GM12874 (cell line): Measurements from ENCODE around the gene CPXM2.

Experiments
- CTCF ChIP-seq: IDR thresholded peaks from 2 replicates; pipeline ENCODE4 v1.5.1; 2011; ENCODE audit warnings: low read depth, mild to moderate bottlenecking, control low read depth, low read length, moderate library complexity; ENCODE audit not compliant: insufficient read depth

CPXM2 gene

GRCh38 chr10:123891144-123892071 is at the start of gene CPXM2:
TSS of gene CPXM2 (minus strand) at chr10:123891807. CDS start at chr10:123891659, 148 bp downstream.
- no peak for TF ChIP-seq CTCF

GRCh38 chr10:123939591-123939990 is 48.0 kb upstream of the CPXM2 start:
- TF ChIP-seq CTCF, result no peak

- TF ChIP-seq CTCF, result no peak
These were observed 47.3 kb upstream of the CPXM2 start for GRCh38 chr10:123938890-123939289.

GRCh38 chr10:123936426-123936825 is 44.8 kb upstream of the CPXM2 start:
- TF ChIP-seq CTCF, result no peak

- TF ChIP-seq CTCF, result no peak
These were observed 44.1 kb upstream of the CPXM2 start for GRCh38 chr10:123935680-123936079.

GRCh38 chr10:123934846-123935245 is 43.2 kb upstream of the CPXM2 start:
- no peak for TF ChIP-seq CTCF

- no peak for TF ChIP-seq CTCF
These were observed 38.9 kb upstream of the CPXM2 start for GRCh38 chr10:123930340-123931001.
